ENCODE data around the gene KRTAP2-1.

GRCh38 chr17:41013606-41014005, 33.5 kb downstream of the KRTAP2-1 start:
- TF ChIP-seq CTCF (IDR thresholded peaks at IDR 0.05 in 4 of 5, conservative IDR thresholded peaks at IDR 0.05 in 1 of 5) (no peak), POLR2A (IDR thresholded peaks at IDR 0.05) (no peak)

Data from gastrocnemius medialis (tissue), 4 donors.